Hepatocyte (in vitro differentiated cells): ENCODE measurements around the gene RIMKLB. TPM values are rescaled to one million over a fixed set of nuclear protein-coding genes. Genes with fewer than 3 reads are reported as not detected.

Experiments used
- DNase-seq: peaks from one replicate; pipeline ENCODE4 v3.0.0-alpha.2; 2016; ENCODE audit warnings: low spot score
- H2AFZ ChIP-seq: fragments of 200-600 bp; sonication (generic); 2 replicates; pipeline ENCODE4 v1.6.0; 2016; ENCODE audit warnings: antibody characterized with exemption, mild to moderate bottlenecking
- H3K27ac ChIP-seq: fragments of 200-600 bp; sonication (generic); 2 replicates; pipeline ENCODE4 v1.5.1; 2016; ENCODE audit warnings: mild to moderate bottlenecking
- H3K27me3 ChIP-seq: fragments of 200-600 bp; sonication (generic); 2 replicates; pipeline ENCODE4 v1.6.1; 2016
- H3K36me3 ChIP-seq: fragments of 200-600 bp; sonication (generic); replicated peaks from 2 replicates; pipeline ENCODE4 v1.5.1; 2016; ENCODE audit warnings: low read depth; ENCODE audit not compliant: insufficient read depth
- H3K4me1 ChIP-seq: fragments of 200-600 bp; sonication (generic); 2 replicates; pipeline ENCODE4 v1.5.1; 2016; ENCODE audit warnings: mild to moderate bottlenecking, moderate library complexity; ENCODE audit not compliant: insufficient read depth
- H3K4me2 ChIP-seq: fragments of 200-600 bp; sonication (generic); 2 replicates; pipeline ENCODE4 v1.6.0; 2016
- H3K4me3 ChIP-seq: fragments of 200-600 bp; sonication (generic); 2 replicates; pipeline ENCODE4 v1.5.1; 2016; ENCODE audit warnings: mild to moderate bottlenecking
- H3K79me2 ChIP-seq: fragments of 200-600 bp; sonication (generic); 2 replicates; pipeline ENCODE4 v1.6.0; 2017; ENCODE audit warnings: mild to moderate bottlenecking
- H3K9me2 ChIP-seq: fragments of 200-600 bp; sonication (generic); replicated peaks from 2 replicates; pipeline ENCODE4 v1.6.0; 2017; ENCODE audit warnings: mild to moderate bottlenecking; ENCODE audit not compliant: insufficient read depth
- H3K9me3 ChIP-seq: fragments of 200-600 bp; sonication (generic); 2 replicates; pipeline ENCODE4 v1.5.1; 2016; ENCODE audit warnings: low read depth, mild to moderate bottlenecking
- H4K20me1 ChIP-seq: fragments of 200-600 bp; sonication (generic); 2 replicates; pipeline ENCODE4 v1.6.0; 2016; ENCODE audit warnings: mild to moderate bottlenecking; ENCODE audit not compliant: insufficient read depth, poor library complexity, severe bottlenecking
- EZH2 ChIP-seq: fragments of 200-600 bp; sonication (generic); IDR thresholded peaks from 2 replicates; pipeline ENCODE4 v1.6.1; 2016; ENCODE audit warnings: antibody characterized with exemption, mild to moderate bottlenecking, borderline replicate concordance
- EZH2phosphoT487 ChIP-seq: fragments of 200-600 bp; sonication (generic); IDR thresholded peaks from one replicate; pipeline ENCODE4 v1.6.1; 2018; ENCODE audit warnings: antibody characterized with exemption, mild to moderate bottlenecking, low read depth, moderate library complexity; ENCODE audit not compliant: unreplicated experiment, severe bottlenecking
- WGBS: methylation state at CpG from one replicate; pipeline ENCODE4 v1.1.6; 2016; ENCODE audit warnings: low lambda C conversion rate; ENCODE audit errors: missing lambda C conversion rate; 5-methylcytosine and 5-hydroxymethylcytosine counted together
- polyA plus RNA-seq: library from polyadenylated mRNA; unstranded; fragments of >200 nt; fragmentation: Nextera tagmentation; extraction: Ambion mirVana; gene quantifications from 2 replicates; pipeline ENCODE4 v1.2.1, GENCODE V29; 2016
- total RNA-seq: library from RNA; depleted of rRNA; stranded (reverse); fragments of >200 nt; gene quantifications from 2 replicates; pipeline ENCODE4 v1.2.3, GENCODE V29; 2014
- TF ChIP-seq, protein P1 (sequence below): fragments of 200-600 bp; sonication (generic); IDR thresholded peaks from 2 replicates; pipeline ENCODE4 v1.5.1; 2016; ENCODE audit warnings: antibody characterized with exemption, mild to moderate bottlenecking; ENCODE audit not compliant: poor library complexity

The RIMKLB gene
- total and polyA plus RNA-seq, 2 experiments from 2014 or later = 20.7 to 37.3 TPM

DNA sequence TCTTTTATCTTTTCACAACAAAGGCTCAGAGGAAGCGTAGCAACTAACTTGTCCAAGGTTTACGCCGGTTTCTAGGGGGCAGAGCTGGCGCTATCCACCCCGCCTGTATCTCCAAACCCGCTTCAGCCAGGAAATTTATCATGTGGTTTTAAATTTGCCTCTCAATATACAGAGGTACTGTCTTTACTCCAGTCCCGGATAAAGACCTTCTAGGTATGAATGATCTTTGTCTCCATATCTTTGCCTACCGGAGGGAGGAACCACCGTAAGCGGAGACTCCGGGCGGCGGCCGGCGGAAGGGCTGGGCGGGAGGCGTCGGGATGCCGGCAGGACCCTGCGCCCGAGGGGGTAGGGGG is 693 bp upstream of the RIMKLB start:
- H2AFZ ChIP-seq = peak overlapping the region; percentile 89
- H3K79me2 ChIP-seq = peaks cover 34% of the 10 kb centered on the region
- no peaks in the 10 kb centered on the region for H3K9me2 ChIP-seq
- H3K36me3 ChIP-seq = no peaks in the 10 kb centered on the region
- H3K27me3 ChIP-seq = no peaks in the 10 kb centered on the region
- H3K4me3 ChIP-seq = peak overlapping the region; percentile 81
- WGBS = 2% methylated on average over 12 of the region's 21 CpGs
- peaks cover 5% of the 10 kb centered on the region for H4K20me1 ChIP-seq
- H3K9me3 ChIP-seq = no peaks in the 10 kb centered on the region
- peak; percentile 65 for DNase-seq
- H3K4me2 ChIP-seq = peak overlapping the region; percentile 80
- TF ChIP-seq EZH2 (no peak), EZH2phosphoT487 (no peak)
- TF ChIP-seq, protein P1, sequence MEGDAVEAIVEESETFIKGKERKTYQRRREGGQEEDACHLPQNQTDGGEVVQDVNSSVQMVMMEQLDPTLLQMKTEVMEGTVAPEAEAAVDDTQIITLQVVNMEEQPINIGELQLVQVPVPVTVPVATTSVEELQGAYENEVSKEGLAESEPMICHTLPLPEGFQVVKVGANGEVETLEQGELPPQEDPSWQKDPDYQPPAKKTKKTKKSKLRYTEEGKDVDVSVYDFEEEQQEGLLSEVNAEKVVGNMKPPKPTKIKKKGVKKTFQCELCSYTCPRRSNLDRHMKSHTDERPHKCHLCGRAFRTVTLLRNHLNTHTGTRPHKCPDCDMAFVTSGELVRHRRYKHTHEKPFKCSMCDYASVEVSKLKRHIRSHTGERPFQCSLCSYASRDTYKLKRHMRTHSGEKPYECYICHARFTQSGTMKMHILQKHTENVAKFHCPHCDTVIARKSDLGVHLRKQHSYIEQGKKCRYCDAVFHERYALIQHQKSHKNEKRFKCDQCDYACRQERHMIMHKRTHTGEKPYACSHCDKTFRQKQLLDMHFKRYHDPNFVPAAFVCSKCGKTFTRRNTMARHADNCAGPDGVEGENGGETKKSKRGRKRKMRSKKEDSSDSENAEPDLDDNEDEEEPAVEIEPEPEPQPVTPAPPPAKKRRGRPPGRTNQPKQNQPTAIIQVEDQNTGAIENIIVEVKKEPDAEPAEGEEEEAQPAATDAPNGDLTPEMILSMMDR = no peak
- peak overlapping the region; percentile 99 for H3K27ac ChIP-seq
- H3K4me1 ChIP-seq = peaks cover 16% of the 10 kb centered on the region

DNA sequence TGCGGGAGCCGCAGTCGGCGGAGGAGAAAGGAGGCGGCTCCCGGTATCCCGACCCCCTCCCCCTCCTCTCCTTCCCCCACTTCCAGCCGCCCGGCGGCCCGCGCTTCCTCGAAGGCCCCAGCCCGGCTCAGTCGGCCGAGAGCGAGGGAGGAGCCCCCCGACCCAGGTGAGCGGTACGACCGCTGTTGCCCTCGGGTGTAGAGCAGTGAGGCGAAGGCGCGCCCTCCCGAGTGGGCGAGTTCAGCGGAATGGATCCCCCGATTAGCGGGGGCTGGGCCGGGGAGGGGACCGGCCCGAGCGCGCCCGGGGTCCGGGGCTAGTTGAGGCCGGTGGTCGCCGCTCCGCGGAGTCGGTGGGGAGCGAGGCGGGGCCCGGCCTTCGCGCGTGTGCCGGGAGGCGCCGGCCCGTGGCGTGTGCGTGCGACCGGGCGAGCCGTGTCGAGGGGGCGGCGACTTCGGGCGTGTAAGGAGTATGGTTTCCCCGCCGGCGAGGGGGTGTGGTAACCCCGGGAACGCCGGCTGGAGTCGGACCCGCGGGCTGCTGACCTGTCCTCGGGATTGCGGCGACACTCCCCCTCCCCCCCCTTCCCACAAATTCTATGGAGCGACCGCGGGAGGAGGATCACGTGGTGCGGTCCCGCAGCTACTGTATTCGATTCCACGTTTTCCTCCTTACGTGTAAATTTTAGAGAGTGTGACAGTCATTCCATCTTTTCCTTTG is 501 bp downstream of the RIMKLB start:
- H3K36me3 ChIP-seq = no peaks in the 10 kb centered on the region
- WGBS = 2% methylated on average over 44 of the region's 85 CpGs
- peak overlapping the region; percentile 95 for H2AFZ ChIP-seq
- H3K4me2 ChIP-seq = peak overlapping the region; percentile 80
- DNase-seq = peak; percentile 84
- peak overlapping the region; percentile 99 for H3K4me3 ChIP-seq
- H3K9me2 ChIP-seq = no peaks in the 10 kb centered on the region
- H3K27me3 ChIP-seq = no peaks in the 10 kb centered on the region
- H3K9me3 ChIP-seq = no peaks in the 10 kb centered on the region
- H3K27ac ChIP-seq = peak overlapping the region; percentile 99
- peaks cover 46% of the 10 kb centered on the region for H3K79me2 ChIP-seq
- peaks cover 9% of the 10 kb centered on the region for H3K4me1 ChIP-seq
- TF ChIP-seq, protein P1 = no peak
- TF ChIP-seq EZH2 (no peak), EZH2phosphoT487 (no peak)
- H4K20me1 ChIP-seq = peaks cover 7% of the 10 kb centered on the region

DNA sequence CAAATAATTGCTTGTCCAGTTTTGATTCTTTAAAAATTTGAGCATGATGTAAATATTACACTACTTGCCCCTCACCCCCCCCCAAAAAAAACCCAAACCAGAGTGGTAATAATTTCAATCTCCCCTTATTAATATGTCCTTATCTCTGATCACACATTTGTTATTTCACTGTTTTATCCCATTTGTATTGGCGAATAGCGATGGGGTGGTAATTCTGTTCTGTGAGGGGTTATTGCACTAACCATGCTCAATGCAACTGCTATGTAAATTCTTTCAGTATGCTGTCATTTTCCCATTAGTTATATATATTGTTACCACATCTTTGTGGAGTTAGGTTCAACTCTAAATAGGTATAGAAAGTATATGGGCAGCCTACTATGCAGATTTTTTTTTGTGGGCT is 1.1 kb downstream of the RIMKLB start:
- Histone ChIP-seq H3K9me2 (no peaks in the 10 kb centered on the region), H3K4me2 (peak overlapping the region; percentile 80), H3K27me3 (no peaks in the 10 kb centered on the region), H3K79me2 (peaks cover 52% of the 10 kb centered on the region), H3K36me3 (no peaks in the 10 kb centered on the region), H2AFZ (peak overlapping the region; percentile 95), H3K4me3 (peak overlapping the region; percentile 99), H3K27ac (peak overlapping the region; percentile 99), H4K20me1 (peaks cover 7% of the 10 kb centered on the region), H3K9me3 (no peaks in the 10 kb centered on the region), H3K4me1 (peaks cover 6% of the 10 kb centered on the region)
- no peak for TF ChIP-seq EZH2phosphoT487
- TF ChIP-seq, protein P1 = no peak
- no peak for TF ChIP-seq EZH2
- no peak for DNase-seq
- 8% methylated on average over 2 of the region's 2 CpGs for WGBS
